ENCODE measurements around the gene MBNL3. TPM values are rescaled to one million over a fixed set of nuclear protein-coding genes. Genes with fewer than 3 reads are reported as not detected.

Gene MBNL3, protein sequence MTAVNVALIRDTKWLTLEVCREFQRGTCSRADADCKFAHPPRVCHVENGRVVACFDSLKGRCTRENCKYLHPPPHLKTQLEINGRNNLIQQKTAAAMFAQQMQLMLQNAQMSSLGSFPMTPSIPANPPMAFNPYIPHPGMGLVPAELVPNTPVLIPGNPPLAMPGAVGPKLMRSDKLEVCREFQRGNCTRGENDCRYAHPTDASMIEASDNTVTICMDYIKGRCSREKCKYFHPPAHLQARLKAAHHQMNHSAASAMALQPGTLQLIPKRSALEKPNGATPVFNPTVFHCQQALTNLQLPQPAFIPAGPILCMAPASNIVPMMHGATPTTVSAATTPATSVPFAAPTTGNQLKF
- total RNA-seq = 10 to 100 TPM in 1 of 2 donors, 1 to 10 TPM in 1; 6.6 to 13.9 TPM

DNA sequence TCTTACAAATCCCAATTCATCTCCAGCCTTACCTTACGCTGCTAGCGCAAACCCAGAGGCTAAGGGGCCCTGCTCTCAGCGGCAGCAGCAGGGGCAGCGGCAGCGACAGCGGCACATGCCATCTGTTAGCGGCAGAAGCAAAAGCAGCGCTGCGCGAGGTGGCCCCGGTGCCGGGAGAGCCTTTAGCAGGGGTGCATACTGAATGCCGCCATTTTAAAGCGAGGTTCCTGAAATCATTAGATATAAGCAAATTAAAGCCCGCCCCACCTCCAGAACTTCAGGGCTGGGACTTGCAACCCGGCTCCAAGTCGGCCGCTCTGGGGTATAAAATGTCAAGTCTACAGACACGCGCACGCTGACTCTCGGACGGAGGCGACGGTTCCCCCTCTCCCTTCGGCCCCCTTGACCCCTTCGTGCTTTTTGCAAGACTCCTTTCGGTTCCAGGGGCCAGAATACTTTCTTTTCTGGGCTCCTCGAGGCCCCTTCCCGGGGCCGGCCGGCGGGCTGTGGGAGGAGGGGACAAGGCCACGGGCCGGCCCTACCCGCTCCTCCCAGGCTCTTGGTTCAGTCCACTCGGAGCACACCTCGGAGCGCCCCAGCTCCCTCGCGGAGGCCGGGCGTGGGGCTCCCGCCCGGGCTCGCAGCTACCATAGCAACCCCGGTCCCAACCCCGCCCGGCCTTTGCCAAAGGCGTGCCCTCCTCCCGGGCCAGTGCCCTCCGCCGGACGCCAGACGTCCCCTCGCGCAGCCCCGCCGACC lies at the start of gene MBNL3:
Gene MBNL3, minus strand, starts transcription at position 220 of the 759 bp plus-strand sequence. CDS start 49,427 bp downstream, outside the sequence.
- no peaks in the 10 kb centered on the region for H3K36me3 Mint-ChIP-seq (ENCODE audit: low read depth)
- H3K4me1 Mint-ChIP-seq = peaks cover 6% of the 10 kb centered on the region
- H3K4me3 Mint-ChIP-seq = peak within 1 kb of the TSS; percentile 97
- peak within 1 kb of the TSS; percentile 98 for H3K27ac Mint-ChIP-seq
- no peaks in the 10 kb centered on the region for H3K27me3 Mint-ChIP-seq
- no peaks in the 10 kb centered on the region for H3K9me3 Mint-ChIP-seq
- ATAC-seq (replicated peaks) = peak; percentile 78

DNA sequence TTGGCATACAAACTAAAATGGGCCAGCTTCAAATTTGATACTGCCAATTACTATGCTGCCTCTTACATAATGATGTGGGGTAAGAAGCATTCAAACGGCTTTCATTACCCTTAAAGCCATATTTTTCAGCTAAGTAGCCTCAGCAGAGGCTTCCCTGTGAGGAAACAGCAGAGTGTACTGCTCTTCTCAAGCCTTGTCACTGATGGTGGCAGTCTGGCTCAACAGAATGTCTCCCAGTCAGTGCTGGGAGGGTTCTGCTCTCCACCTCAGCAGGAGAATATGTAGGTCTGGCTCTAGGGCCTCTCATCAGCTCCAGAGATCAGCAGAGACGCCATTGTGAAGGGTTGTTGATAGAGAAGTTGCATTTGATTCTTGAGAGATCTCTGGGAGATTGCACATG lies 44.6 kb upstream of the MBNL3 start:
- H3K27ac Mint-ChIP-seq = no peak overlapping the region
- no peaks in the 10 kb centered on the region for H3K9me3 Mint-ChIP-seq
- no peaks in the 10 kb centered on the region for H3K4me1 Mint-ChIP-seq
- ATAC-seq (replicated peaks) = no peak
- H3K36me3 Mint-ChIP-seq (ENCODE audit: low read depth) = no peaks in the 10 kb centered on the region
- no peak overlapping the region for H3K4me3 Mint-ChIP-seq
- peaks cover 6% of the 10 kb centered on the region for H3K27me3 Mint-ChIP-seq

DNA sequence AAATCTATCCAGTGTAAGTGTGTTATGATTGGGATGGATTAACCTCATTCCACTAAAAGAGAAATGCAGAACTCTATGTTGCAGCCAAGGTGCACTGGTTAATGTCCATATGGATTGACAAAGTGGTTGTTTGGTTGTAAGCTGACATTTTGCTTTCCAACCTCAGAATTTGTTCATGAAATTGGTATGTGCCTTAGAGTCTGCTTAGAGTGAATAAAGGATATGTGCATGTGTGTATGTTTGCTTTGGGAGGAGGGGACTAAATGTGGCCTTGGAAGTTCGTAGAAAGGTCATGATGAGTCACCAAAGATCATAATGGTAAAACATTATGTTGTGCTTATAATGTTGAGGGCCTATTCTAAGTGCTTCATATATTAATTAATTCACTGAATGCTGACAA lies 44.1 kb upstream of the MBNL3 start:
- H3K9me3 Mint-ChIP-seq = no peaks in the 10 kb centered on the region
- ATAC-seq (replicated peaks) = no peak
- H3K27me3 Mint-ChIP-seq = peaks cover 6% of the 10 kb centered on the region

DNA sequence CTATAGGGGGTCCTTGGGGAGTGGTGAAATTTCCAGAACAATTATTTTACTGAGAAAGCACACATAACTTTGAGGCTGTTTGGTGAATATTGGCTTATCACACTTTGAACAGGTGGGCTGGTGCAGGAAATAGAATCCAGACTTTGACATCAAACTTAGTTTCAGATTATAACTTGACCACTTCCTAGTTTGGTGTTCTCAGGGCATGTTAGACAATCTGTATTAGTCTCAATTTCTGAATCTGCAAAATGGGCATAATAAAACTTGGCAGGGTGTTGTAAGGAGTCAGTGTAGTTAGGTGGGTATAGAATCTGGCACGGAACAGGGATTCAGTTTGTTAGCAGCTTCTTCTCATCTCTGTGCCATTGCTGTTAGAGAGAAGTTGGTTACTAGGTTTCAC lies 43.3 kb upstream of the MBNL3 start:
- H3K4me3 Mint-ChIP-seq = no peak overlapping the region
- H3K27me3 Mint-ChIP-seq = peaks cover 6% of the 10 kb centered on the region
- no peak for ATAC-seq (replicated peaks)
- H3K36me3 Mint-ChIP-seq (ENCODE audit: low read depth) = no peaks in the 10 kb centered on the region
- no peak overlapping the region for H3K27ac Mint-ChIP-seq
- H3K9me3 Mint-ChIP-seq = no peaks in the 10 kb centered on the region
- no peaks in the 10 kb centered on the region for H3K4me1 Mint-ChIP-seq

More for the DNA sequence above, 44.1 kb upstream of the MBNL3 start:
- no peaks in the 10 kb centered on the region for H3K4me1 Mint-ChIP-seq
- no peaks in the 10 kb centered on the region for H3K36me3 Mint-ChIP-seq (ENCODE audit: low read depth)
- no peak overlapping the region for H3K4me3 Mint-ChIP-seq
- H3K27ac Mint-ChIP-seq = no peak overlapping the region

DNA sequence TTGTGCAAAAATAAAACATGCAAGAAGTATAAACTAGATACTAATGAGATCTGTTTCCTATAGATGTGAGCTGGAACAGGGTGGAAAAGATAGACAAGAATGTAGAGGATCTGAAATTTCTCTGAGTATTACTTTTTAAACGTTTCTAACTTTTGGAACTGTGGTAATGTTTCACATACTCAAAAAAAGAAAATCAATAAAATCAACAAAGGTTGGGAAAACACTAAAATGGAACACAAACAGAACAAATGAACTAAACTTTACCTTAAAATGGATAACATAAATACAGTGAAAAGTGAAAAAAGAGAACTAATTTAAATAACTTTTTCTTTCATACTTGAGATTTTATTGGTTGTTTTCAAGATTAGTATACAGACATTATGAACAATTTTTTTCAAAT lies 32.0 kb upstream of the MBNL3 start:
- H3K4me1 Mint-ChIP-seq = no peaks in the 10 kb centered on the region
- H3K27me3 Mint-ChIP-seq = peaks cover 4% of the 10 kb centered on the region
- no peaks in the 10 kb centered on the region for H3K9me3 Mint-ChIP-seq
- ATAC-seq (replicated peaks) = no peak
- H3K27ac Mint-ChIP-seq = no peak overlapping the region
- no peaks in the 10 kb centered on the region for H3K36me3 Mint-ChIP-seq (ENCODE audit: low read depth)
- no peak overlapping the region for H3K4me3 Mint-ChIP-seq

DNA sequence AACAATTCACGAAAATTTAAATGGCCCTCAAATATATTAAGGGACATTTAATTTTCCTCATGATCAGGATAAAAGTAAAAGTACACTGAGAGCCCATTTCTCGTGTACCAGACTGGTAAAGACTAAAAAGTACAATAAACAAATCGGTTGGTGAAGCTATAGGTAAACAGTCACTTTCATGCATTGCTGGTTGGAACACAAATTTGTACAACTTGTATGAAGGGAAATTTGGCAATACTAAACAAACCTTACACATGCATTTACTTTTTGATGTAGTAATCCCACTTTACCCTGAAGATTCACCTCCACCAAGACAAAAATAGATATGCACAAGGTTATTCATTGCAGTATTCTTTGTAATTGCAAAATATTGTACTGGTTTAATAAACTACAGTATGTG lies 31.4 kb upstream of the MBNL3 start:
- H3K36me3 Mint-ChIP-seq (ENCODE audit: low read depth) = no peaks in the 10 kb centered on the region
- H3K9me3 Mint-ChIP-seq = no peaks in the 10 kb centered on the region
- peaks cover 4% of the 10 kb centered on the region for H3K27me3 Mint-ChIP-seq
- ATAC-seq (replicated peaks) = no peak
- H3K27ac Mint-ChIP-seq = no peak overlapping the region
- H3K4me1 Mint-ChIP-seq = no peaks in the 10 kb centered on the region
- no peak overlapping the region for H3K4me3 Mint-ChIP-seq

DNA sequence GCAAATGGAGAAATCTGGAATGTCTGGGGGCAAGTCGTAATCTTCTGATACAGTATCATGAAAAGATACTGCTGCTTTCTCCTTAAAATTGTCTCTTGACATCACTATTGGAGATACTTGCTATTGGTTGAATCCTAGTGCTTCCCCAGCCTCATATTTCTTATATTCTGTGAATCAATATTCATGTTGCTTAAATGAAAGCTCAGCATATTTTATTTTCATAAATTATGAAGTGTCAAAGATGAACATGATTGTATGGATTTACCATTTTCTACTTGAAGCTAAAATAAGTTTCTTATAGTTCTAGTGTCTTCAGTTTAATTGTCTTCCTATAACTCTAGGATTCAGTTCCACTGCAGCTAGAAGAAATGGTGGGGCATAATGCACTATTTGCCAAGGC lies 29.6 kb upstream of the MBNL3 start:
- Mint-ChIP-seq H3K4me3 (no peak overlapping the region), H3K27ac (no peak overlapping the region), H3K4me1 (no peaks in the 10 kb centered on the region), H3K27me3 (peaks cover 4% of the 10 kb centered on the region), H3K9me3 (no peaks in the 10 kb centered on the region), H3K36me3 (ENCODE audit: low read depth) (no peaks in the 10 kb centered on the region)
- no peak for ATAC-seq (replicated peaks)

DNA sequence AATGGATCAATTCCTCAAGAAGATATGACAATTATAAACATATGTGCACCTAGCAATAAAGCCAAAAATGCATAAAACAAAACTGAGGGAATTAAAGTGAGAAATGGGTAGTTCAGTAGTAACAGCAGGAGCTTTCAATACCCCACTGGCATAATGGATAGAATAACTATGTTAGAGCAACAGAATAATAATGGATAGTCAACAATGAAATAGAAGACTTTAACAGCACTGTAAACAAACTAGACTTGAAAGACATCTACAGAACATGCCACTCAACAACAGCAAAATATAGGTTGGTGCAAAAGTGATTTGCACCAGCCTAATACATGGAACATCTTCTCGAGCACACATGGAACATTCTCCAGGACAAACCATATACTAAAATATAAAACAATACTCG lies 20.0 kb upstream of the MBNL3 start:
- Mint-ChIP-seq H3K36me3 (ENCODE audit: low read depth) (no peaks in the 10 kb centered on the region), H3K4me3 (no peak overlapping the region), H3K4me1 (no peaks in the 10 kb centered on the region), H3K9me3 (no peaks in the 10 kb centered on the region), H3K27me3 (no peaks in the 10 kb centered on the region), H3K27ac (no peak overlapping the region)
- no peak for ATAC-seq (replicated peaks)

DNA sequence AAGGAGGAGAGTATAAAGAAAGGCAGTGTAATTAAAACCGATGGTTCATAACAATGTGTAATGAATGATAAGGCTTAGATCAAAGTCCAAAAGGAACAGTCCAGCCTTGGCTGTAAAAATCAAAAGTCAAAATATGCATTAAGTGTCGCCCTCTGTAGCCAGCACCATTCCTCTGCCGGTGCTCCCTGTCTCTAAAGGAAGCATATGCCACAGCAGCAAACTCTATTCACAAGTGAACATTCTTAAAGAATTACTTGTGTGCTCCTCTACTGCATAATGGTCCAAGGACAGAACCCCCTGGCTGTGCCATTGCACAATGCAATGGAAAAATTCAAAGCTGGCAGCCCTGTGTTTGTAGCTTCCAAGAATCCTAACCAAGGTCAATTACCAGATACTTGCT lies 16.3 kb upstream of the MBNL3 start:
- H3K36me3 Mint-ChIP-seq (ENCODE audit: low read depth) = no peaks in the 10 kb centered on the region
- no peak overlapping the region for H3K4me3 Mint-ChIP-seq
- H3K4me1 Mint-ChIP-seq = no peaks in the 10 kb centered on the region
- H3K27ac Mint-ChIP-seq = no peak overlapping the region
- no peaks in the 10 kb centered on the region for H3K27me3 Mint-ChIP-seq
- no peak for ATAC-seq (replicated peaks)
- no peaks in the 10 kb centered on the region for H3K9me3 Mint-ChIP-seq

DNA sequence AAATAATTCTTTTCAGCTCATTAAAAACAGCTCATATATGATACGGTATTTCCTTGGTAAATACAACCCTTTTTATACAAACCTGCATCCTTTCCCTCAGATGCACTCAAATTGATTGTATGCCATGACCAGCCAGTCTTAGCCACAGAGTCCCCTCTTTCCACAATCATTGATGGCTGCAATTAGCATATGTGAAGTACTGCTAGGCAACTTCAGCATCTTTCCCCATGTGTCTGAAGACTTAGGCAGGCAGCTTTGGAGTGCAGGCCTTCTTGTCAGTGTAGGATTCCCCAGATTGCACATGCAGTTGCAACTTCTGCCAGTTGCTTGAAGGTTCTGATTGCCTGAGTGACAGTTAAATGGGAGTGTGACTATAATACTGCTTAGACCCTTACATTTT lies 15.6 kb upstream of the MBNL3 start:
- no peak for ATAC-seq (replicated peaks)
- H3K27me3 Mint-ChIP-seq = no peaks in the 10 kb centered on the region
- no peaks in the 10 kb centered on the region for H3K9me3 Mint-ChIP-seq
- no peaks in the 10 kb centered on the region for H3K36me3 Mint-ChIP-seq (ENCODE audit: low read depth)
- H3K4me3 Mint-ChIP-seq = no peak overlapping the region
- H3K4me1 Mint-ChIP-seq = no peaks in the 10 kb centered on the region
- H3K27ac Mint-ChIP-seq = no peak overlapping the region

DNA sequence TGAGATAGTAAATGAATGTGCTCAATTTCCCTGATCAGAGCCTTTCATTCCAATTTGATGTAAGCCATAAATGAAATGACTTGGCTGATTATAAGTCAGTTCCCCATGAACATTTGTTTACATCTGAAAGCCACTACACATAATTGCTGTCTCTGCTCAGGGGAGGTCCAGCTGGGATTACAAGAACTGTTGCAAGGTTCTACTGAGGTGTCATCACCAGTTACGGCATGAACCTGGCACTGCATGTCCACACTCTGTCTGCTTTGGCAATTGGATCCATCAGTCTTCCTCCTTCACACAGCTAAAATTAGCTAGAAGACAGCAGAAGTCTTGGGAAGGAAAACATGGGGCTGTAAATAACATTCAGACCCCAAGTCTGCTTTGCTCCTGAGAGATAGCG lies 12.8 kb upstream of the MBNL3 start:
- Mint-ChIP-seq H3K27ac (no peak overlapping the region), H3K27me3 (no peaks in the 10 kb centered on the region), H3K4me3 (no peak overlapping the region), H3K36me3 (ENCODE audit: low read depth) (no peaks in the 10 kb centered on the region), H3K9me3 (no peaks in the 10 kb centered on the region), H3K4me1 (no peaks in the 10 kb centered on the region)
- no peak for ATAC-seq (replicated peaks)

DNA sequence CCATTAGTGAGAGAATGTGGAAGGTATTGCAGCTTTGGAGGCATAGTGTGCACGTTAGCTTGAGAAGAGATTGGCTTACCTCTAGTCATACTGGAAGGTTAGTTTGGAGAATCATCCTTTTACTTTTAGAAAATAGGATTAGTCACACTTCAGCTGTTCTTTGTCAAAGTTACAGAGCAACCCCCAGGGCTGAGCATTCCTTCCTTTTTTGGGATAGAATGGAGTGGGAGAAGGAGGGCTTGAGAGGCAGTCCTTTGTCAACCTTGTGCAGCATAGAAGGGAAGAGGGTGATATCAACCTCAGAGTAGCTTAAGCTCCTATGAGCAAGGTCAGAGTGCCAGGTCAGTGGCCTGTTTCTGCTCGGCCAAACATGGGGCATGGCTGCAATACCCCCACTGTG lies 8.6 kb upstream of the MBNL3 start:
- no peak overlapping the region for H3K27ac Mint-ChIP-seq
- H3K9me3 Mint-ChIP-seq = no peaks in the 10 kb centered on the region
- H3K36me3 Mint-ChIP-seq (ENCODE audit: low read depth) = no peaks in the 10 kb centered on the region
- no peaks in the 10 kb centered on the region for H3K27me3 Mint-ChIP-seq
- no peak overlapping the region for H3K4me3 Mint-ChIP-seq
- no peaks in the 10 kb centered on the region for H3K4me1 Mint-ChIP-seq
- no peak for ATAC-seq (replicated peaks)

DNA sequence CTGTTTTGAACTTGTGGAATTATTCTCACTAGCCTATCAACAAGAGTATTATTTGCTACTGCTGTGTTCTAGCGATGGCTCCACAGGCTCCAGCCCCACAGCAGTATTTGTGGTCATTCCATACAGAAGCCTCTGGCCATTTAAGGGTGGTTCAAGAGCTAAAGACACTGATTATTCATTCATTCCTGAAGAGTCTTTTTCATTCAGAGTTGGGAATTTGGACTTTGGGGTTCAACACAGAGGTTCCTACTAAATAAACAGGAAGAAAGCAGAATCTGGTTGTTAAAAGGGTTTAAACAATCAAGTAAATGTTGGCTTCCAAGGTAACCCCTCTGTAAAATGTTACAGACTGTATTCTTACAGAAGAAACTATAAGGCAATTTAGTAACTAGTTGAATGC lies 4.3 kb upstream of the MBNL3 start:
- ATAC-seq (replicated peaks) = no peak
- peaks cover 6% of the 10 kb centered on the region for H3K4me1 Mint-ChIP-seq
- H3K9me3 Mint-ChIP-seq = no peaks in the 10 kb centered on the region
- no peak overlapping the region for H3K4me3 Mint-ChIP-seq
- H3K27ac Mint-ChIP-seq = no peak overlapping the region
- H3K27me3 Mint-ChIP-seq = no peaks in the 10 kb centered on the region
- H3K36me3 Mint-ChIP-seq (ENCODE audit: low read depth) = no peaks in the 10 kb centered on the region

DNA sequence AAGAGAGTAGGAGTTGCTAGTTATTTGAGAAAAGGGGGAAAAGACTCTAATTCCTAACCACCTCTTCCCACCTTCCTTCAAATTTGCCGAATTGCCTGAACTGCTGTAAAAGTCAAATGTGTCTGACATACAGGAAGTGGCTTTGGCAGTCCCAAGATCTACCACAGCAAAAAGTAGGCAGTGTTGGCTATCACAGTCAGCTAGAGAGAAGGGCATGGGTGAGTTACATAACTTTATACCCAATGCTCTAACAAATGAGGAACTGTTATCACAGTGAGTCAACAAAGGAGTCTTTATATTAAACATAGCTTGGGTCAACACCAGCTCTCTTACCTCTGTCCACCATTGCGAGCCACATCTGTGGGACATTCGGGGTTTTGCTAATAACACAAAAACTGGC lies 2.4 kb upstream of the MBNL3 start:
- Mint-ChIP-seq H3K4me3 (peak overlapping the region; percentile 86), H3K9me3 (no peaks in the 10 kb centered on the region), H3K36me3 (ENCODE audit: low read depth) (no peaks in the 10 kb centered on the region), H3K27ac (no peak overlapping the region), H3K4me1 (peaks cover 6% of the 10 kb centered on the region), H3K27me3 (no peaks in the 10 kb centered on the region)
- peak; percentile 39 for ATAC-seq (replicated peaks)
